Measurements from ENCODE around the gene UBA1. TPM values are rescaled to one million over a fixed set of nuclear protein-coding genes. Genes with fewer than 3 reads are reported as not detected.
A peak's percentile ranks its signal among the peaks of the same experiment; 100 is the strongest.

The UBA1 gene
- total and polyA plus RNA-seq, 12 donors = 90.9 to 157 (median 124) TPM

DNA sequence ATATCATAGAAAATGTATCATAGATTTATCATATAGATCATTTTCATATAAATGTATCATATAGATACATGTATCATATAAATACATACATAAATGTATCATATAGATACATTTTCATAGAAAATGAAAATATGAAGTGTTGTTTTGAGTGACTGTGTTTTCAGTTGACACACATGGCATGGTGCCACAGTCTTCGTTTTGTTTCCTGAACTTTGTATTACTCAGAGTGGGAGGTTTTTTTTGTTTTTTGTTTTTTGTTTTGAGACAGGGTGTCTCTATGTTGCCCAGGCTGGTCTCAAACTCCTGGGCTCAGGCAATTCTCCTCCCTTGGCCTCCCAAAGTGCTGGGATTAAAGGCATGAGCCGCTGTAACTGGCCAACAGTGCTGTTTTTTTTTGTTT lies 44.7 kb upstream of the UBA1 start:
- intact Hi-C loops (cut with DNase I) = no loop called here
- WGBS, 2 donors = 48 to 68% methylated on average over 2 of the region's 2 CpGs
- DNase-seq (no peak), ATAC-seq (no peak)
- Histone ChIP-seq H3K4me3 (no peak overlapping the region), H3K36me3 (peaks cover 0 to 35% (median 0%) of the 10 kb centered on the region in 9 donors), H3K27me3 (peaks cover 0 to 19% (median 0%) of the 10 kb centered on the region in 7 donors), H3K9me3 (no peaks in the 10 kb centered on the region), H3K4me1 (peaks cover 0 to 24% (median 15%) of the 10 kb centered on the region in 9 donors), H3K27ac (no peak overlapping the region)
- TF ChIP-seq, protein P1, sequence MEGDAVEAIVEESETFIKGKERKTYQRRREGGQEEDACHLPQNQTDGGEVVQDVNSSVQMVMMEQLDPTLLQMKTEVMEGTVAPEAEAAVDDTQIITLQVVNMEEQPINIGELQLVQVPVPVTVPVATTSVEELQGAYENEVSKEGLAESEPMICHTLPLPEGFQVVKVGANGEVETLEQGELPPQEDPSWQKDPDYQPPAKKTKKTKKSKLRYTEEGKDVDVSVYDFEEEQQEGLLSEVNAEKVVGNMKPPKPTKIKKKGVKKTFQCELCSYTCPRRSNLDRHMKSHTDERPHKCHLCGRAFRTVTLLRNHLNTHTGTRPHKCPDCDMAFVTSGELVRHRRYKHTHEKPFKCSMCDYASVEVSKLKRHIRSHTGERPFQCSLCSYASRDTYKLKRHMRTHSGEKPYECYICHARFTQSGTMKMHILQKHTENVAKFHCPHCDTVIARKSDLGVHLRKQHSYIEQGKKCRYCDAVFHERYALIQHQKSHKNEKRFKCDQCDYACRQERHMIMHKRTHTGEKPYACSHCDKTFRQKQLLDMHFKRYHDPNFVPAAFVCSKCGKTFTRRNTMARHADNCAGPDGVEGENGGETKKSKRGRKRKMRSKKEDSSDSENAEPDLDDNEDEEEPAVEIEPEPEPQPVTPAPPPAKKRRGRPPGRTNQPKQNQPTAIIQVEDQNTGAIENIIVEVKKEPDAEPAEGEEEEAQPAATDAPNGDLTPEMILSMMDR (IDR thresholded peaks at IDR 0.05) = no peak

DNA sequence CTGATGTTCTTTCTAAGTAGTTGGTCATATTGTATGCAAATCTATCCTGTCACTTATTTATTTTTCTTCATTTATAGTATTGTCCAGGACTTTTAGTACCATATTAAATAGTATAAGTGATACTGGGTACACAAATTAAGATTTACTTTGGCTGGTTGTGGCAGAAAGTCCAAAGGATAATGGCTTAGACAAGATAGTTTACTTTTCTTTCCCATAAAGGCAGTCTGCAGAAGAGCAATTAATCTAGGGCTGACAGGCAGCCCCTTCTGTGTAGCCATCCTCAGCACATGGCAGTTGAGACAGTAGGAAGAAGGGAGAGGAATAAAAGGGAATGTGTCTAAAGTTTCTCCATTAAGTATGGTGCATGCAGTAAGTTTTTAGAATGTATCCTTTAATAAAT lies 42.2 kb upstream of the UBA1 start:
- peaks cover 0 to 19% (median 11%) of the 10 kb centered on the region in 9 donors for H3K4me1 ChIP-seq
- TF ChIP-seq, protein P1 (IDR thresholded peaks at IDR 0.05) = no peak
- peaks cover 0 to 51% (median 0%) of the 10 kb centered on the region in 9 donors for H3K36me3 ChIP-seq
- intact Hi-C loops (cut with DNase I) = no loop called here
- no peak overlapping the region for H3K4me3 ChIP-seq
- H3K27me3 ChIP-seq = peaks cover 0 to 33% (median 0%) of the 10 kb centered on the region in 7 donors
- ATAC-seq (no peak), DNase-seq (no peak)
- no peak overlapping the region for H3K27ac ChIP-seq
- no peaks in the 10 kb centered on the region for H3K9me3 ChIP-seq

DNA sequence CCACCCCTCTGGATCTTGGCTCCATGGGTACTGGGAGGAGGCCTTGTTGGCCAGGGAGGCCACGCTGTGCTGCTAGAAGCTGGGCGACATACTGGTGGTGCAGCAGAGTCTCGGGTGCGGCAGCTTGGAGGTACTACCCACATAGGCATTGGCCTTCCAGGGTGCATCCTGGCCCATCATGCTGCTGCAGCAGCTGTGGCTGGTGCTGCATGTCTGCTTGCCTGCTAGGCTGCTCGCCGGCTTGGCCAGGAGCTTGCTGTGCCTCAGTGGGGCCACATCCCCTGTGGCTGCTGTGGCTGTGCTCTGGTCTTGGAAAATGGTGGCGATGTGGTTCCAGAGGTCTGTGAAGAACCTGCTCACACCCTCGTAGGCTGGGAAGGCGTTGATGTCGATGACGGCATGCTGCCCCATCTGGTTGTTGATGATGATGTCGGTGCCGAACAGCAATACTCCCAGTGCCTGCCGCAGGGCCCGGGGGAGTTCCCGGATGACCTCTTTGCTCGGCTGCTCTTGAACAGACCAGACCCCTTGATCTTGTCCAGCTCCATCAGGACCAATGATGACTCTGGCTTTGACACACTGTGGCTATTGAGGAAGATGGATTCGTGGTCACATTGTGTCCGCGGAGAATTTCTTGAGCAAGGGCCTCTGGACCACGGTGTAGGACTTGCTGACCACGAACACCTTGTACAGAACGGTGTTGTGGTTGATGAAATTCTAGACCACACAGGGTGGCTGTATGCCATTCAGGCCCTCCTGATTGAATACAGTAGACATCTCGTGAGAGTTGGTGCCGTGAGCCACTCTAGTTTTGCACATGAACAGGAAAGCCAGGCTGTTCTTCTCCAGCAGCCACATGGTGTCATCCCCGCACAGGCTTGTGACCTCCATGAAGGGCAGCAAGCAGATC lies 36.8 kb upstream of the UBA1 start:
- no peaks in the 10 kb centered on the region for H3K4me1 ChIP-seq
- TF ChIP-seq, protein P1 (IDR thresholded peaks at IDR 0.05) = no peak
- no peak overlapping the region for H3K4me3 ChIP-seq
- DNase-seq (no peak), ATAC-seq (peak in 2 of 8 donors; percentile 25 to 42)
- WGBS, 2 donors = 90% methylated on average over 26 of the region's 26 CpGs
- peaks cover 0 to 6% (median 0%) of the 10 kb centered on the region in 11 donors for H3K9me3 ChIP-seq
- intact Hi-C loops (cut with DNase I) = no loop called here
- H3K36me3 ChIP-seq = peaks cover 0 to 54% (median 0%) of the 10 kb centered on the region in 9 donors
- H3K27me3 ChIP-seq = peaks cover 0 to 65% (median 0%) of the 10 kb centered on the region in 7 donors
- no peak overlapping the region for H3K27ac ChIP-seq

DNA sequence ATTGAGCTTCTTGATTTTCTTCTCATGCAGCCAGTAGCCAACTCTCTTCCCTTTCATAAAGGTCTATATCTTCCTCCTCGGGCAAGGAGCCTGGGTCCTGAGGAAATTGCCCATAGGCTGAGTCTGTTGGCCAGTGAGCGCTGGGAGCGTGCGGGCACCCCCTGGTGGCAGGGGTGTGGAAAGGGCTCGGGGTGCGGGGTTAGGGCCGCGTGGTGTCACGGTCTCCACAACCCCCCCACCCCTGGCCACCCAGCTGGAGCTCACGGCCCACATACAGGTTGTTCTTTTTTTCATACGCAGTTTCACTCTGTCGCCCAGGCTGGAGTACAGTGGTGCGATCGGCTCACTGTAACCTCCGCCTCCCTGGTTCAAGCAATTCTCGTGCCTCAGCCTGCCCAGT lies 35.5 kb upstream of the UBA1 start:
- H3K27me3 ChIP-seq = peaks cover 0 to 61% (median 0%) of the 10 kb centered on the region in 7 donors
- peaks cover 0 to 49% (median 0%) of the 10 kb centered on the region in 9 donors for H3K36me3 ChIP-seq
- no peak overlapping the region for H3K4me3 ChIP-seq
- intact Hi-C loops (cut with DNase I) = no loop called here
- peaks cover 0 to 6% (median 0%) of the 10 kb centered on the region in 11 donors for H3K9me3 ChIP-seq
- DNase-seq (no peak), ATAC-seq (peak in 1 of 8 donors; percentile 48)
- TF ChIP-seq, protein P1 (IDR thresholded peaks at IDR 0.05) = no peak
- no peaks in the 10 kb centered on the region for H3K4me1 ChIP-seq
- no peak overlapping the region for H3K27ac ChIP-seq
- WGBS, 2 donors = 96 to 99% methylated on average over 12 to 16 of the region's 16 CpGs

All from heart right ventricle (tissue), 16 donors.